22Rv1 (cell line): ENCODE results near the gene SARDH.

Source experiments
- CTCF ChIP-seq: fragments of 450-650 bp; IDR thresholded peaks from 2 replicates; pipeline ENCODE4 v1.5.1; 2017; ENCODE audit warnings: mild to moderate bottlenecking
- ZFX ChIP-seq: fragments of 450-650 bp; IDR thresholded peaks from 2 replicates; pipeline ENCODE4 v1.6.1; 2017; ENCODE audit warnings: antibody characterized with exemption, borderline replicate concordance

GRCh38 chr9:133645021-133645765, 93.0 kb downstream of the SARDH start:
- TF ChIP-seq CTCF (no peak), ZFX (no peak)
